Vagina (tissue), 2 donors: ENCODE results near the gene HLA-F. TPM values are rescaled to one million over a fixed set of nuclear protein-coding genes. Genes with fewer than 3 reads are reported as not detected.

Source experiments
- DNase-seq, 2 donors: peaks; one replicate each; pipeline ENCODE4 v3.0.0-alpha.2; 2017; ENCODE audit errors: extremely low spot score in 2 of 2
- H3K27ac ChIP-seq: fragments of 200-600 bp; sonication (generic); one replicate; pipeline ENCODE4 v1.5.1; 2019
- H3K27me3 ChIP-seq: fragments of 200-600 bp; sonication (generic); one replicate; pipeline ENCODE4 v1.5.1; 2019
- H3K36me3 ChIP-seq, 2 donors: fragments of 200-600 bp; sonication (generic); one replicate each; pipeline ENCODE4 v1.5.1; 2017 to 2019
- H3K4me1 ChIP-seq: fragments of 200-600 bp; sonication (generic); one replicate; pipeline ENCODE4 v1.5.1; 2019
- H3K4me3 ChIP-seq, 2 donors: fragments of 200-600 bp; sonication (generic); 1 replicate in 1 of 2; 2 replicates in 1 of 2; pipeline ENCODE4 v1.5.1; 2016 to 2019
- H3K9me3 ChIP-seq: fragments of 200-600 bp; sonication (generic); one replicate; pipeline ENCODE4 v1.5.1; 2019
- CTCF ChIP-seq, 3 experiments: fragments of 450-650 bp in 2 of 3; fragments of 200-600 bp in 1 of 3; sonication (generic) in 1 of 3; IDR thresholded peaks; one replicate each; pipeline ENCODE4 v1.5.1; 2017 to 2019; ENCODE audit warnings: antibody characterized with exemption in 3 of 3, mild to moderate bottlenecking in 2 of 3, moderate library complexity in 2 of 3
- POLR2A ChIP-seq, 2 donors: fragments of 450-650 bp; IDR thresholded peaks; one replicate each; pipeline ENCODE4 v1.6.1; 2017; ENCODE audit warnings: antibody characterized with exemption in 2 of 2, mild to moderate bottlenecking in 2 of 2, moderate library complexity in 2 of 2
- POLR2AphosphoS5 ChIP-seq, 2 donors: sonication (generic); formaldehyde crosslinking; IDR thresholded peaks; one replicate each; pipeline ENCODE4 v1.9.0; 2017; ENCODE audit warnings: antibody characterized with exemption in 2 of 2, mild to moderate bottlenecking in 2 of 2, low read depth in 1 of 2; ENCODE audit not compliant: insufficient read depth in 1 of 2
- intact Hi-C: fragments of 100-400 bp; cut with DNase I; formaldehyde crosslinking; loops from one replicate; pipeline ENCODE4 v1.15.1; 2023
- total RNA-seq: library from RNA; depleted of rRNA; stranded (reverse); fragments of >200 nt; gene quantifications from one replicate; pipeline ENCODE4 v1.2.3, GENCODE V29; 2016

HLA-F gene
- total RNA-seq, 1 donor from 2014 or later, result 133 TPM

- intact Hi-C loops, result no loop called here
- Histone ChIP-seq H3K27ac (peak overlapping the region; percentile 94), H3K9me3 (no peaks in the 10 kb centered on the region), H3K27me3 (no peaks in the 10 kb centered on the region), H3K4me3 (peak overlapping the region; percentile 68 to 79), H3K4me1 (peaks cover 30% of the 10 kb centered on the region), H3K36me3 (no peaks in the 10 kb centered on the region)
- TF ChIP-seq POLR2A (IDR thresholded peaks at IDR 0.05) (peak in 1 of 2 donors; percentile 30), POLR2AphosphoS5 (IDR thresholded peaks at IDR 0.05; ENCODE audit: insufficient read depth in 1 of 2, low read depth in 1 of 2) (peak; percentile 69 to 84), CTCF (IDR thresholded peaks at IDR 0.05) (peak; percentile 72 to 91 (median 84))
- peak; percentile 92 to 93 for DNase-seq
Observed at GRCh38 chr6:29752451-29753308, 29.4 kb downstream of the HLA-F start.

GRCh38 chr6:29753309-29753644, 30.0 kb downstream of the HLA-F start:
- DNase-seq, result no peak
- H3K36me3 ChIP-seq, result no peaks in the 10 kb centered on the region
- H3K4me3 ChIP-seq, result peak overlapping the region; percentile 68 to 79
- intact Hi-C loops, result no loop called here
- TF ChIP-seq CTCF (IDR thresholded peaks at IDR 0.05) (no peak), POLR2AphosphoS5 (IDR thresholded peaks at IDR 0.05; ENCODE audit: insufficient read depth in 1 of 2, low read depth in 1 of 2) (no peak), POLR2A (IDR thresholded peaks at IDR 0.05) (no peak)
- peak overlapping the region; percentile 94 for H3K27ac ChIP-seq
- H3K9me3 ChIP-seq, result no peaks in the 10 kb centered on the region
- H3K4me1 ChIP-seq, result peaks cover 24% of the 10 kb centered on the region
- H3K27me3 ChIP-seq, result no peaks in the 10 kb centered on the region

- Histone ChIP-seq H3K27me3 (no peaks in the 10 kb centered on the region), H3K9me3 (no peaks in the 10 kb centered on the region), H3K4me1 (peaks cover 12% of the 10 kb centered on the region), H3K4me3 (no peak overlapping the region), H3K27ac (no peak overlapping the region), H3K36me3 (no peaks in the 10 kb centered on the region)
- peak; percentile 64 to 78 for DNase-seq
- no peak for TF ChIP-seq POLR2A (IDR thresholded peaks at IDR 0.05)
- TF ChIP-seq CTCF (IDR thresholded peaks at IDR 0.05), result no peak
- no peak for TF ChIP-seq POLR2AphosphoS5 (IDR thresholded peaks at IDR 0.05; ENCODE audit: insufficient read depth in 1 of 2, low read depth in 1 of 2)
- intact Hi-C loops, result no loop called here
Observed at GRCh38 chr6:29755295-29755871, 32.1 kb downstream of the HLA-F start.

- H3K27ac ChIP-seq, result no peak overlapping the region
- DNase-seq, result no peak
- H3K27me3 ChIP-seq, result no peaks in the 10 kb centered on the region
- no peak for TF ChIP-seq CTCF (IDR thresholded peaks at IDR 0.05)
- no peak for TF ChIP-seq POLR2A (IDR thresholded peaks at IDR 0.05)
- TF ChIP-seq POLR2AphosphoS5 (IDR thresholded peaks at IDR 0.05; ENCODE audit: insufficient read depth in 1 of 2, low read depth in 1 of 2), result no peak
- intact Hi-C loops, result no loop called here
- H3K4me1 ChIP-seq, result no peaks in the 10 kb centered on the region
- H3K4me3 ChIP-seq, result no peak overlapping the region
- H3K36me3 ChIP-seq, result no peaks in the 10 kb centered on the region
- H3K9me3 ChIP-seq, result no peaks in the 10 kb centered on the region
Observed at GRCh38 chr6:29757282-29757681, 34.0 kb downstream of the HLA-F start.
